Epithelial cell of proximal tubule (primary cell): ENCODE data around the gene APBB2. TPM values are rescaled to one million over a fixed set of nuclear protein-coding genes. Genes with fewer than 3 reads are reported as not detected.

Experiments
- DNase-seq: peaks from one replicate; pipeline ENCODE4 v3.0.0-alpha.2; 2011; ENCODE audit warnings: low read depth
- H3K4me3 ChIP-seq: 2 replicates; pipeline ENCODE4 v1.5.1; 2011; ENCODE audit warnings: low read depth, mild to moderate bottlenecking, low read length
- CTCF ChIP-seq: conservative IDR thresholded peaks from 2 replicates; pipeline ENCODE4 v1.5.1; 2012; ENCODE audit warnings: low read depth, mild to moderate bottlenecking, low read length
- total RNA-seq: library from RNA; depleted of rRNA; stranded (reverse); fragments of >200 nt; gene quantifications from 2 replicates; pipeline ENCODE4 v1.2.3, GENCODE V29; 2015

APBB2 gene
- total RNA-seq, 1 donor from 2014 or later, result 27.9 TPM

GRCh38 chr4:40812386-40812785, 402.0 kb downstream of the APBB2 start:
- H3K4me3 ChIP-seq, result no peak overlapping the region
- DNase-seq, result no peak
- TF ChIP-seq CTCF, result no peak

- no peak overlapping the region for H3K4me3 ChIP-seq
- no peak for TF ChIP-seq CTCF
- no peak for DNase-seq
Measured at GRCh38 chr4:40811956-40812355, 402.4 kb downstream of the APBB2 start.

GRCh38 chr4:40808926-40809457, 405.4 kb downstream of the APBB2 start:
- DNase-seq, result no peak
- TF ChIP-seq CTCF, result no peak
- no peak overlapping the region for H3K4me3 ChIP-seq

- DNase-seq, result no peak
- no peak overlapping the region for H3K4me3 ChIP-seq
- TF ChIP-seq CTCF, result no peak
Measured at GRCh38 chr4:40804598-40804997, 409.7 kb downstream of the APBB2 start.

- no peak for TF ChIP-seq CTCF
- no peak overlapping the region for H3K4me3 ChIP-seq
- DNase-seq, result no peak
Measured at GRCh38 chr4:40800064-40800463, 414.3 kb downstream of the APBB2 start.

GRCh38 chr4:40789771-40790170, 424.6 kb downstream of the APBB2 start:
- TF ChIP-seq CTCF, result no peak
- H3K4me3 ChIP-seq, result no peak overlapping the region
- DNase-seq, result no peak

- no peak for TF ChIP-seq CTCF
- DNase-seq, result no peak
- no peak overlapping the region for H3K4me3 ChIP-seq
Measured at GRCh38 chr4:40789031-40789430, 425.3 kb downstream of the APBB2 start.
